GM12878 (cell line): ENCODE measurements around the gene FAM185A. TPM values are rescaled to one million over a fixed set of nuclear protein-coding genes. Genes with fewer than 3 reads are reported as not detected.
A peak's percentile ranks its signal among the peaks of the same experiment; 100 is the strongest.

Experiments
- BCL11A ChIP-seq: IDR thresholded peaks from 2 replicates; pipeline ENCODE4 v1.6.1; 2011; ENCODE audit warnings: low read depth, low read length
- BMI1 ChIP-seq: fragments of 450-650 bp; IDR thresholded peaks from 2 replicates; pipeline ENCODE4 v1.6.1; 2016; ENCODE audit warnings: mild to moderate bottlenecking, moderate library complexity, borderline replicate concordance
- CUX1 ChIP-seq: IDR thresholded peaks from 2 replicates; pipeline ENCODE4 v1.6.1; 2012; ENCODE audit warnings: improper control_type of control experiment, low read depth, low read length; ENCODE audit not compliant: insufficient replicate concordance
- MYB ChIP-seq: fragments of 150-350 bp; IDR thresholded peaks from 2 replicates; pipeline ENCODE4 v1.6.1; 2014; ENCODE audit warnings: mild to moderate bottlenecking, low read depth, low read length, borderline replicate concordance
- NR2C1 ChIP-seq: fragments of 450-650 bp; IDR thresholded peaks from 2 replicates; pipeline ENCODE4 v1.6.1; 2017; ENCODE audit warnings: antibody characterized with exemption, mild to moderate bottlenecking, moderate library complexity
- PRDM15 ChIP-seq: fragments of 450-650 bp; formaldehyde crosslinking; IDR thresholded peaks from 2 replicates; pipeline ENCODE4 v1.4.0; 2020; ENCODE audit warnings: mild to moderate bottlenecking, moderate library complexity
- RBBP5 ChIP-seq: fragments of 200-600 bp; sonication (generic); conservative IDR thresholded peaks from 2 replicates; pipeline ENCODE4 v1.6.1; 2016
- RELB ChIP-seq: fragments of 450-650 bp; IDR thresholded peaks from 2 replicates; pipeline ENCODE4 v1.6.1; 2017; ENCODE audit warnings: low read depth, mild to moderate bottlenecking, moderate library complexity
- SRF ChIP-seq, 2 experiments: IDR thresholded peaks; 2 replicates each; pipeline ENCODE4 v1.6.1; 2011; ENCODE audit warnings: low read depth in 2 of 2, low read length in 2 of 2, mild to moderate bottlenecking in 1 of 2, moderate library complexity in 1 of 2
- SUZ12 ChIP-seq: fragments of 200-600 bp; sonication (generic); IDR thresholded peaks from one replicate; pipeline ENCODE4 v1.6.1; 2018; ENCODE audit warnings: antibody characterized with exemption, mild to moderate bottlenecking; ENCODE audit not compliant: unreplicated experiment
- TCF7 ChIP-seq: IDR thresholded peaks from 2 replicates; pipeline ENCODE4 v1.6.1; 2014; ENCODE audit warnings: antibody characterized with exemption, borderline replicate concordance
- USF1 ChIP-seq: IDR thresholded peaks from 2 replicates; pipeline ENCODE4 v1.6.1; 2011; ENCODE audit warnings: borderline replicate concordance, low read depth, mild to moderate bottlenecking, moderate library complexity, mixed read lengths, low read length; ENCODE audit not compliant: insufficient read depth; ENCODE audit errors: extremely low read length
- ZNF384 ChIP-seq: IDR thresholded peaks from 2 replicates; pipeline ENCODE4 v1.6.1; 2012; ENCODE audit warnings: low read depth, mild to moderate bottlenecking, low read length, improper control_type of control experiment, borderline replicate concordance
- ZNF687 ChIP-seq: fragments of 450-650 bp; IDR thresholded peaks from 2 replicates; pipeline ENCODE4 v1.6.1; 2017; ENCODE audit warnings: mild to moderate bottlenecking, moderate library complexity
- polyA plus RNA-seq, 11 experiments: library from polyadenylated mRNA; depleted of rRNA in 4 of 11; unstranded in 6 of 11; stranded (reverse) in 5 of 11; fragments of >200 nt; fragmentation: Nextera tagmentation in 4 of 11; fragmentation: Illumina TruSeq in 1 of 11; extraction: Ambion mirVana in 4 of 11; extraction: Trizol in 1 of 11; gene quantifications; 1 replicate in 1 of 11; 2 replicates in 10 of 11; pipeline versions ENCODE4 v1.2.1 to v1.2.3, GENCODE V29; 2011 to 2016; ENCODE audit warnings: inconsistent platforms in 2 of 11, missing spikeins in 2 of 11, low read depth in 1 of 11
- total RNA-seq, 4 experiments: library from RNA; depleted of rRNA in 3 of 4; stranded (reverse); fragments of >200 nt in 3 of 4; fragmentation: Illumina TruSeq in 1 of 4; extraction: Trizol in 1 of 4; gene quantifications; 2 replicates each; pipeline versions ENCODE4 v1.2.1 to v1.2.3, GENCODE V29; 2013 to 2021

FAM185A gene
- total and polyA plus RNA-seq, 10 of the 15 experiments (the other 5 are each of a cell fraction or from before 2014, with no cell fraction given), result 1.9 to 12.8 (median 8.6) TPM

GRCh38 chr7:102834999-102835398, 86.2 kb downstream of the FAM185A start (continued):
- TF ChIP-seq PRDM15 (CRISPR knock-in tag) (no peak), SRF (IDR thresholded peaks at IDR 0.05; ENCODE audit: low read depth in 2 of 2, low read length in 2 of 2) (no peak), BMI1 (no peak), TCF7 (peak; percentile 85), NR2C1 (no peak), CUX1 (no peak), ZNF687 (no peak), MYB (no peak), ZNF384 (no peak), RELB (no peak), USF1 (no peak), BCL11A (peak; percentile 69; the same call in 1 of the 2 replicates), RBBP5 (no peak), SUZ12 (no peak)
